Endothelial cell of umbilical vein (primary cell): ENCODE measurements around the gene TMEM119. TPM values are rescaled to one million over a fixed set of nuclear protein-coding genes. Genes with fewer than 3 reads are reported as not detected.

ENCODE experiments used
- BruUV-seq: library from RNA; stranded (reverse); fragments of 400-500 nt; replicated peaks from 2 replicates; lab custom pipeline; 2021; lab: Mats Ljungman, UMichigan
- CTCF ChIA-PET: fragments of 300-600, 350-600 bp; sonication (Branson Sonifier 250); formaldehyde crosslinking; loops from one replicate; lab custom pipeline; 2021; ENCODE audit warnings: antibody characterized with exemption, inconsistent platforms; lab: Charles Lee
- POLR2A ChIA-PET: fragments of 300-600, 350-600 bp; sonication (Branson Sonifier 250); formaldehyde crosslinking; loops from one replicate; lab custom pipeline; 2021; ENCODE audit warnings: antibody characterized with exemption, inconsistent platforms; lab: Charles Lee
- DNase-seq: peaks from one replicate; pipeline ENCODE4 v3.0.0-alpha.2; 2011; ENCODE audit warnings: low read depth, low spot score
- FAIRE-seq: peaks from 2 replicates; lab custom pipeline; 2011; peaks lifted over from hg19 to GRCh38; lab: Jason Lieb, UNC
- H2AFZ ChIP-seq: 2 replicates; pipeline ENCODE4 v1.6.0; 2012; ENCODE audit warnings: low read depth, low read length, control low read depth, inconsistent platforms
- H3K27ac ChIP-seq: 2 replicates; pipeline ENCODE4 v1.5.1; 2011; ENCODE audit warnings: low read depth, mild to moderate bottlenecking, control low read depth, low read length, moderate library complexity; ENCODE audit not compliant: insufficient read depth
- H3K27me3 ChIP-seq, 2 experiments: 2 replicates each; pipeline versions ENCODE4 v1.6.0 to v1.6.1; 2011; ENCODE audit warnings: low read length in 2 of 2, mixed read lengths in 1 of 2; ENCODE audit not compliant: control insufficient read depth in 2 of 2, insufficient read depth in 2 of 2
- H3K36me3 ChIP-seq, 2 experiments: 2 replicates in 1 of 2; 3 replicates in 1 of 2; pipeline ENCODE4 v1.5.1; 2011; ENCODE audit warnings: low read length in 2 of 2, mild to moderate bottlenecking in 1 of 2, moderate library complexity in 1 of 2; ENCODE audit not compliant: control insufficient read depth in 2 of 2, insufficient read depth in 2 of 2; ENCODE audit errors: extremely low read depth in 1 of 2
- H3K4me1 ChIP-seq: 3 replicates; pipeline ENCODE4 v1.5.1; 2011; ENCODE audit warnings: mild to moderate bottlenecking, low read length; ENCODE audit not compliant: control insufficient read depth, insufficient read depth; ENCODE audit errors: extremely low read depth
- H3K4me2 ChIP-seq: 2 replicates; pipeline ENCODE4 v1.6.1; 2011; ENCODE audit warnings: low read length, control low read depth, mixed read lengths; ENCODE audit not compliant: insufficient read depth
- H3K4me3 ChIP-seq, 3 experiments: fragments of 200-600 bp in 1 of 3; sonication (generic), shearing (Covaris generic) in 1 of 3; replicated peaks in 1 of 3; 2 replicates each; pipeline ENCODE4 v1.5.1; 2011 to 2016; ENCODE audit warnings: control low read depth in 3 of 3, low read length in 3 of 3, mild to moderate bottlenecking in 2 of 3, inconsistent platforms in 1 of 3, low read depth in 1 of 3, moderate library complexity in 1 of 3; ENCODE audit not compliant: insufficient read depth in 1 of 3
- H3K79me2 ChIP-seq: 2 replicates; pipeline ENCODE4 v1.6.0; 2012; ENCODE audit warnings: low read length, inconsistent platforms; ENCODE audit not compliant: control insufficient read depth, insufficient read depth
- H3K9ac ChIP-seq: replicated peaks from 2 replicates; pipeline ENCODE3; 2011; ENCODE audit warnings: low read length, control low read depth; ENCODE audit not compliant: insufficient read depth; ENCODE audit errors: extremely low read depth
- H3K9me1 ChIP-seq: replicated peaks from 3 replicates; pipeline ENCODE4 v1.6.0; 2011; ENCODE audit warnings: mild to moderate bottlenecking, low read length; ENCODE audit not compliant: control insufficient read depth, insufficient read depth; ENCODE audit errors: extremely low read depth
- H3K9me3 ChIP-seq: replicated peaks from 2 replicates; pipeline ENCODE4 v1.5.1; 2012; ENCODE audit warnings: low read length, inconsistent platforms; ENCODE audit not compliant: control insufficient read depth, insufficient read depth
- H4K20me1 ChIP-seq: replicated peaks from 2 replicates; pipeline ENCODE3; 2011; ENCODE audit warnings: mild to moderate bottlenecking, low read length; ENCODE audit not compliant: control insufficient read depth, insufficient read depth; ENCODE audit errors: extremely low read depth
- CTCF ChIP-seq, 2 donors: IDR thresholded peaks; 1 replicate in 1 of 2; 2 replicates in 1 of 2; pipeline ENCODE4 v1.5.1; 2011; ENCODE audit warnings: low read length in 2 of 2, mild to moderate bottlenecking in 2 of 2, moderate library complexity in 2 of 2, control low read depth in 1 of 2, inconsistent platforms in 1 of 2, low read depth in 1 of 2; ENCODE audit not compliant: insufficient read depth in 1 of 2; ENCODE audit errors: extremely low read depth in 1 of 2
- FOS ChIP-seq: IDR thresholded peaks from 2 replicates; pipeline ENCODE4 v1.6.1; 2011; ENCODE audit warnings: mild to moderate bottlenecking, low read length, moderate library complexity, borderline replicate concordance; ENCODE audit not compliant: insufficient read depth
- JUN ChIP-seq: IDR thresholded peaks from 2 replicates; pipeline ENCODE4 v1.6.1; 2011; ENCODE audit warnings: borderline replicate concordance, low read depth; ENCODE audit not compliant: insufficient read length, insufficient read depth
- MAX ChIP-seq: IDR thresholded peaks from 2 replicates; pipeline ENCODE4 v1.6.1; 2011; ENCODE audit not compliant: insufficient read depth, insufficient read length
- MYC ChIP-seq: IDR thresholded peaks from one replicate; pipeline ENCODE4 v1.6.1; 2011; ENCODE audit warnings: mild to moderate bottlenecking, low read depth, low read length
- POLR2AphosphoS5 ChIP-seq: IDR thresholded peaks from 2 replicates; pipeline ENCODE4 v1.6.1; 2012; ENCODE audit warnings: low read depth, mild to moderate bottlenecking, control low read depth, low read length, moderate library complexity; ENCODE audit not compliant: insufficient read depth
- dilution Hi-C: fragments of 300-500 bp; cut with MboI; formaldehyde crosslinking; loops from one replicate; pipeline ENCODE4 v1.15.0; 2019; ENCODE audit warnings: low sequenced_read_pairs; ENCODE audit not compliant: extremely low pct_ligation_motif_present
- intact Hi-C: fragments of 100-400 bp; cut with micrococcal nuclease; formaldehyde crosslinking; loops from one replicate; pipeline ENCODE4 v1.10.0; 2022
- polyA plus RNA-seq, 4 experiments: library from polyadenylated mRNA; depleted of rRNA in 3 of 4; stranded (reverse) in 3 of 4; unstranded in 1 of 4; fragments of >200 nt; gene quantifications; 2 replicates each; pipeline versions ENCODE4 v1.2.1 to v1.2.3, GENCODE V29; 2011 to 2012; ENCODE audit warnings: missing spikeins in 1 of 4
- total RNA-seq: library from RNA; stranded (reverse); gene quantifications from 2 replicates; pipeline ENCODE4 v1.2.3, GENCODE V29; 2021

Gene TMEM119
- total and polyA plus RNA-seq, 2 donors (not counting 3 experiments of a cell fraction or from before 2014, with no cell fraction given) = not detected

DNA sequence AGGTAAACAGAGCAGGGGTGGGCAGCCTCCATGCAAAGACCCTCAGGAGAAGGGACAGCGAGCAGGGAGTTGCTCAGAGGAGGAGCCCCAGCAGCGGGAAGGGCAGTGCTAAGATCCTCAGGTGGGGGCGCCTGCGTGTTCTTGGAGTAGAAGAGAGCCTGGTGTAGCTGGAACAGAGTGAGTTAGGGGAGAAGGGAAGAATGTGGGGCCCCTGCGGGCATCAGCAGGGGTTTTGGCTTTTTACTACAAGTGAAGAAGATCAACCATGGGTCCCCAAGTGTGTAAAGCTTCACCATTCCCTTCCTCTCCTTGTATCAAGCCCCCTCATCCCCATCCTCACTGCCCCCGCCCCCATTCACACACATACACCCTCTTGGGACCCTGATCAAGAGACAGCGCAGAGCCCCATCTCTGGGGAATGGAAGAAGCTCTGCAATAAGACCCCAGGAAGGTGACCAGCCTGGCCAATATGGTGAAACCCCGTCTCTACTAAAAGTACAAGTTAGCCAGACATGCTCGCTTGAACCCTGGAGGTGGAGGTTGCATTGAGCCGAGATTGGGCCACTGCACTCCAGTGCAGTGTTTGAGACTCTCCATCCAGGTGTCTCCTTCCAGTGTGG lies 10.2 kb upstream of the TMEM119 start:
- Histone ChIP-seq H3K36me3 (no peaks in the 10 kb centered on the region), H3K9me3 (no peaks in the 10 kb centered on the region), H3K79me2 (no peaks in the 10 kb centered on the region), H3K9ac (no peak overlapping the region), H3K4me3 (no peak overlapping the region), H2AFZ (no peak overlapping the region), H4K20me1 (no peaks in the 10 kb centered on the region), H3K27ac (no peak overlapping the region), H3K9me1 (no peaks in the 10 kb centered on the region), H3K27me3 (no peaks in the 10 kb centered on the region), H3K4me2 (no peak overlapping the region), H3K4me1 (no peaks in the 10 kb centered on the region)
- BruUV-seq = no TSS peak
- FAIRE-seq (no peak), DNase-seq (no peak)
- POLR2A ChIA-PET = no interaction called here
- dilution Hi-C loops (no loop called here), intact Hi-C loops (no loop called here)
- CTCF ChIA-PET = interaction anchor here (3.1 kb wide), 1 partner anchor 10 kb away, joined by 15 read pairs; no protein-coding TSS in a partner anchor
- TF ChIP-seq CTCF (IDR thresholded peaks at IDR 0.05; ENCODE audit: extremely low read depth in 1 of 2, insufficient read depth in 1 of 2, low read depth in 1 of 2, low read length in 2 of 2) (no peak), JUN (no peak), FOS (no peak), MYC (no peak)

DNA sequence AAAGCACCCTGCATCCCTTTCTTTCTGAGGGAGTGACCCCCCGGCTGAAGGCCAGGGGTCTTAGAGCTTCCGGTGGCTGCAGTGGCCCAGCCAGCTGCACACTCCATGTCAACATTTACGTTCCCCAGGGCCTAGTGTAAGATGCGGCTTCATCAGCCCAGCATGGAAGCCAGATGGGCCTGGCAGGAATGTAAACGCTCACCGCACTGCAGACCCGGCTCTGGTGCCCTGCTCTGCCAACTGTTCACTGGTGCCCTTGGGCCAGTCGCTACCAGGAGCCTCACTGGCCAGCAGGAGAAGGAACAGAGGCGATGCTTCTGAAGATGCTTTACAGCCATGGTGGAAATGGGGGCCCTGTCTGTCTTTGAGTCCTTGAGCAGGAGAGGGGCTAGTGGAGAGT lies 8.6 kb upstream of the TMEM119 start:
- dilution Hi-C loops (no loop called here), intact Hi-C loops (no loop called here)
- TF ChIP-seq MAX = no peak
- no peak for TF ChIP-seq MYC
- TF ChIP-seq POLR2AphosphoS5 = no peak
- TF ChIP-seq JUN = no peak
- TF ChIP-seq FOS = no peak
- TF ChIP-seq CTCF (IDR thresholded peaks at IDR 0.05; ENCODE audit: extremely low read depth in 1 of 2, insufficient read depth in 1 of 2, low read depth in 1 of 2, low read length in 2 of 2) = no peak
- no peaks in the 10 kb centered on the region for H3K4me1 ChIP-seq
- H3K36me3 ChIP-seq = no peaks in the 10 kb centered on the region
- H3K4me3 ChIP-seq = no peak overlapping the region
- H3K4me2 ChIP-seq = no peak overlapping the region
- no peak overlapping the region for H2AFZ ChIP-seq
- H3K27me3 ChIP-seq = no peaks in the 10 kb centered on the region
- no peak for FAIRE-seq
- H3K27ac ChIP-seq = no peak overlapping the region
- no peaks in the 10 kb centered on the region for H3K9me1 ChIP-seq
- no peak overlapping the region for H3K9ac ChIP-seq
- CTCF ChIA-PET = interaction anchor here (1.6 kb wide), 1 partner anchor 9 kb away, joined by 3 read pairs; no protein-coding TSS in a partner anchor
- H4K20me1 ChIP-seq = no peaks in the 10 kb centered on the region
- POLR2A ChIA-PET = no interaction called here
- no TSS peak for BruUV-seq
- no peaks in the 10 kb centered on the region for H3K79me2 ChIP-seq
- H3K9me3 ChIP-seq = no peaks in the 10 kb centered on the region
- DNase-seq = no peak
